ENCODE results near the gene DNAH17. TPM values are rescaled to one million over a fixed set of nuclear protein-coding genes. Genes with fewer than 3 reads are reported as not detected.

The DNAH17 gene
- total RNA-seq, 1 experiment from 2014 or later = 0.13 TPM

GRCh38 chr17:78400581-78401240 lies 176.5 kb downstream of the DNAH17 start:
- Mint-ChIP-seq H3K4me3 (no peak overlapping the region; a peak in 1 of 5 replicates), H3K27me3 (ENCODE audit: low read depth) (no peaks in the 10 kb centered on the region), H3K27ac (peak overlapping the region in 2 of 3 experiments; percentile 78 to 85; a peak in 2 of 7 replicates), H3K9me3 (no peaks in the 10 kb centered on the region), H3K4me1 (0 out of 4 replicates have a peak, but pooled peaks cover 0 to 5% of the 10 kb centered on the region in 2 experiments), H3K36me3 (ENCODE audit: insufficient read depth in 1 of 3, low read depth in 3 of 3) (peaks cover 66 to 96% (median 95%) of the 10 kb centered on the region in 3 experiments; a peak in 6 of 7 replicates)
- Histone ChIP-seq H3K56ac (ENCODE audit: insufficient read length, low read depth, low read length) (no peak overlapping the region), H2BK120ac (ENCODE audit: low read depth, low read length, poor library complexity, severe bottlenecking) (no peak overlapping the region), H3K9ac (ENCODE audit: extremely low read depth, insufficient read length, low read length) (no peak overlapping the region), H3K27me3 (ENCODE audit: insufficient read depth, low read length) (no peaks in the 10 kb centered on the region), H3K9me3 (ENCODE audit: control insufficient read depth, low read depth, low read length) (no peaks in the 10 kb centered on the region), H3K18ac (ENCODE audit: insufficient read length, low read depth, low read length) (no peak overlapping the region), H2BK12ac (ENCODE audit: insufficient read length, low read depth, low read length) (no peak overlapping the region), H3K4me2 (ENCODE audit: insufficient read depth, insufficient read length, low read length) (no peak overlapping the region), H3K23ac (ENCODE audit: insufficient read length, low read depth, low read length) (no peak overlapping the region), H3K79me1 (ENCODE audit: insufficient read depth, low read depth, low read length, poor library complexity, severe bottlenecking) (no peaks in the 10 kb centered on the region), H3T11ph (ENCODE audit: low read length) (no peak overlapping the region), H3K4me1 (ENCODE audit: insufficient read depth, low read length) (no peaks in the 10 kb centered on the region), H3K27ac (ENCODE audit: insufficient read length, low read depth, low read length) (no peak overlapping the region), H3K23me2 (ENCODE audit: insufficient read length, low read depth, low read length, poor library complexity, severe bottlenecking) (no peaks in the 10 kb centered on the region), H4K8ac (replicated peaks; ENCODE audit: insufficient read length, low read depth, low read length) (no peak overlapping the region), H4K20me1 (ENCODE audit: control insufficient read depth, insufficient read depth, insufficient read length) (peaks cover 5% of the 10 kb centered on the region), H3K79me2 (ENCODE audit: insufficient read depth, low read length) (peaks cover 6% of the 10 kb centered on the region; the same call in 1 of the 2 replicates), H2BK5ac (ENCODE audit: insufficient read length, low read length) (no peak overlapping the region), H3K4ac (ENCODE audit: low read depth, low read length) (no peak overlapping the region), H3K14ac (ENCODE audit: insufficient read depth, low read length) (no peak overlapping the region; the same call in 1 of the 2 replicates), H2AK5ac (ENCODE audit: insufficient read length, low read length) (no peak overlapping the region), H2AFZ (ENCODE audit: low read length) (no peak overlapping the region), H2BK15ac (ENCODE audit: low read depth, low read length) (no peak overlapping the region), H2BK20ac (ENCODE audit: low read depth, low read length, poor library complexity, severe bottlenecking) (no peak overlapping the region), H4K91ac (ENCODE audit: insufficient read length, low read depth, low read length) (no peak overlapping the region), H4K5ac (ENCODE audit: insufficient read length, low read depth, low read length) (no peak overlapping the region)
- TF ChIP-seq, protein P1, sequence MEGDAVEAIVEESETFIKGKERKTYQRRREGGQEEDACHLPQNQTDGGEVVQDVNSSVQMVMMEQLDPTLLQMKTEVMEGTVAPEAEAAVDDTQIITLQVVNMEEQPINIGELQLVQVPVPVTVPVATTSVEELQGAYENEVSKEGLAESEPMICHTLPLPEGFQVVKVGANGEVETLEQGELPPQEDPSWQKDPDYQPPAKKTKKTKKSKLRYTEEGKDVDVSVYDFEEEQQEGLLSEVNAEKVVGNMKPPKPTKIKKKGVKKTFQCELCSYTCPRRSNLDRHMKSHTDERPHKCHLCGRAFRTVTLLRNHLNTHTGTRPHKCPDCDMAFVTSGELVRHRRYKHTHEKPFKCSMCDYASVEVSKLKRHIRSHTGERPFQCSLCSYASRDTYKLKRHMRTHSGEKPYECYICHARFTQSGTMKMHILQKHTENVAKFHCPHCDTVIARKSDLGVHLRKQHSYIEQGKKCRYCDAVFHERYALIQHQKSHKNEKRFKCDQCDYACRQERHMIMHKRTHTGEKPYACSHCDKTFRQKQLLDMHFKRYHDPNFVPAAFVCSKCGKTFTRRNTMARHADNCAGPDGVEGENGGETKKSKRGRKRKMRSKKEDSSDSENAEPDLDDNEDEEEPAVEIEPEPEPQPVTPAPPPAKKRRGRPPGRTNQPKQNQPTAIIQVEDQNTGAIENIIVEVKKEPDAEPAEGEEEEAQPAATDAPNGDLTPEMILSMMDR (conservative IDR thresholded peaks at IDR 0.05) = no peak
- DNase-seq = no peak
- no CpG with 5 or more reads among the region's 17 CpGs for WGBS (ENCODE audit: extremely low coverage, insufficient read length, low lambda C conversion rate)

Data from H9 (cell line).